GM13976 (cell line): ENCODE data around the gene EPN2.

Source experiments
- DNase-seq: peaks from one replicate; pipeline ENCODE4 v3.0.0; 2012; ENCODE audit warnings: low spot score
- CTCF ChIP-seq: IDR thresholded peaks from 2 replicates; pipeline ENCODE4 v1.5.1; 2012; ENCODE audit warnings: borderline replicate concordance, mild to moderate bottlenecking; ENCODE audit not compliant: insufficient read depth; ENCODE audit errors: extremely low read depth, missing control alignments, control extremely low read depth
- in situ Hi-C: fragments of 300-500 bp; cut with MboI; formaldehyde crosslinking; loops from one replicate; pipeline ENCODE4 v1.12.0; 2022; ENCODE audit warnings: low sequenced_read_pairs, mixed read lengths, inconsistent platforms; ENCODE audit not compliant: unreplicated experiment

The EPN2 gene

GRCh38 chr17:19337712-19338023 is 100.5 kb downstream of the EPN2 start:
- in situ Hi-C loops, result no loop called here
- no peak for DNase-seq
- no peak for TF ChIP-seq CTCF

GRCh38 chr17:19338031-19338990 is 101.1 kb downstream of the EPN2 start:
- in situ Hi-C loops, result no loop called here
- peak; percentile 84 for DNase-seq
- TF ChIP-seq CTCF, result peak; percentile 49

- no peak for TF ChIP-seq CTCF
- in situ Hi-C loops, result no loop called here
- no peak for DNase-seq
Measured at GRCh38 chr17:19339341-19339815, 102.2 kb downstream of the EPN2 start.

- TF ChIP-seq CTCF, result no peak
- DNase-seq, result no peak
- in situ Hi-C loops, result no loop called here
Measured at GRCh38 chr17:19341211-19341631, 104.1 kb downstream of the EPN2 start.

GRCh38 chr17:19341641-19342610 is 104.8 kb downstream of the EPN2 start:
- DNase-seq, result peak; percentile 32
- in situ Hi-C loops, result no loop called here
- TF ChIP-seq CTCF, result no peak

- peak; percentile 38 for DNase-seq
- in situ Hi-C loops, result no loop called here
- no peak for TF ChIP-seq CTCF
Measured at GRCh38 chr17:19342611-19343255, 105.6 kb downstream of the EPN2 start.
